GM18873 (cell line): Measurements from ENCODE around the gene TEKT3.

Experiments
- ATAC-seq: cut with Tn5 transposase; IDR thresholded peaks from one replicate; pipeline ENCODE4 v1.9.1; 2021; ENCODE audit warnings: mild to moderate bottlenecking, moderate library complexity, moderate number of reproducible peaks; ENCODE audit not compliant: unreplicated experiment, low FRiP score

TEKT3 gene

GRCh38 chr17:15350777-15351477 lies 9.5 kb upstream of the TEKT3 start:
- ATAC-seq = no peak

DNA sequence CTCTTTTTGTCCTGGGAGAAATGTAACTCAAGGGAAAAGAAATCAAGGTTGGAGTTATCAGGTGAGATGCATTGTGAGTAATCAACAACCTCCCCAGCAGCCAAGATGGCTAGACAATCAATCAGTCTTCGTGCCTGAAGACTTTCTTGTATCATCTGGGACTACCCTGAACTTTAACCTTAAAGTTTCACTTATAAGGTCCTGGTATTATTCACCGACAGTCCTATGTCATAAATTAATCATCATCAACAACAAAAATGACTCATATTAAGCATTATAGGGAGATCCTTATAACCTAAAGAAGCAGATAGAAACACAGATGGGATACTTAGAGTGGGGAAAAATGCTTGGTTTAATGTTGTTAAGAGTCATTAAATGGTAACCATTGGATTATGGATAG lies 7.7 kb upstream of the TEKT3 start:
- no peak for ATAC-seq

DNA sequence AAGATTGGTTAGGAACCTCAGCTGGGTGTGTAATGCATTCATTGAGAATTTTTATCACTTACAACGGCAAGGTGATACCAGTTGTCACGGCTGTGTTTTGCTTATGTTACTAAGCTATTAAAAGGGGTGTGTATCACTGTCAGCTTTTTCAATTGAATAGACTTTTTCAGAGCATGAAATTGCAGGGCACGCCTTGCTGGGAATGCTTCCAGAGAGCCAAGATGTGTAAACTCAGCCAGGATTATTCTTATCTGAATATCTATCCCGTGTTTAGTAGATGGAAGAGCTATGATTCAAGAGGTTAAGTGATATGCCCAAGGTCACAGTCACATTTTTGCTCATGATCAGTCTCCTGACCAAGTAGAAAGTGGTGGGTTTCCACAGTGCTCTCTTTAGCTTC lies 6.6 kb upstream of the TEKT3 start:
- ATAC-seq = no peak

DNA sequence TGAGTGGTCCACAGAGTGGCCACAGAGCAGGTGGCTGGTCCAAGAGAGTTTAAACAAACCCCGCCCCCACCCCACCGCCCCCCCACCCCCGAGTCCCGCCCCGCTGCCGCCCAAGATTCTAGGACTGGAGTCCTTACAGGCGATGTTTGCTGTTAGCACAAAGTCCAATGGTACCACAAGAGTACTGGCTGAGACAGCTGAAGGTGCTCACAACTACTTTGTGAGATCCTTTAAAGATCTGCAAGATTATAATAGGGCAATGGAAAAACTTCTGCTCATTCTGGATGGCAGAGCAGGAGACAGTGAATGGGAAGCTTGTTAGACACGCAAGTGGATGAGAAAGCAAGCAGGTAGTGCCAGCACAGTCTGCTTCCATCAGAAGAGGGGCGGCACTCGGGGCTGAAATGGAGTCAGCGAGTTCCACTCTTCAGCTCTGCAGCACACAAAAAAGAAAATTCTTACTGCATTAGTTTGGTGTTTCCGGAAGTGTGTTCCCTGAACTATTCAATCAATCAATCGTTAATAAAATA lies 4.7 kb upstream of the TEKT3 start:
- ATAC-seq = no peak

- ATAC-seq = no peak
Observed at GRCh38 chr17:15343749-15344148, 2.4 kb upstream of the TEKT3 start.

- ATAC-seq = no peak
Observed at GRCh38 chr17:15342460-15342859, 1.1 kb upstream of the TEKT3 start.

DNA sequence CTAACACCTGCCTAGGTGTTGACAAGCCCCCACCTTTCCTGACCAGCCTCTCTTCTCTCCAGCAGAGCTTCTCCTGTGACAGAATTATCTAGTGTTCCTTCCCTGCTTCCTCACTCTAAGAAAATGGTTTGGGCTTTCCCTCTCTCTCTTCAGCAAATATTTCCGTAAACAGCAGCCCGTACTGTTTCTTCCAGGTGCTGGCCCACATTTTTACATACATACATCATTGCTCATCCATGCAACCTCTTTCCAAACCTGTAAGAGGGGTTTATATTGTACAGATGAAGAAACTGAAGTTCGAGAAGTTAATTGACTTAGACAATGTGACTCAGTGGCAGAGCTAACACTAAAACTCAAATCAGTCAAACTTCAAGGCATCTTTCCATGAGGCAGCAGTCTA lies 569 bp upstream of the TEKT3 start:
- no peak for ATAC-seq

- ATAC-seq = no peak
Observed at GRCh38 chr17:15340966-15341365, 431 bp downstream of the TEKT3 start.

GRCh38 chr17:15335446-15335845 lies 6.0 kb downstream of the TEKT3 start:
- no peak for ATAC-seq

GRCh38 chr17:15334266-15334665 lies 7.1 kb downstream of the TEKT3 start:
- ATAC-seq = no peak

- no peak for ATAC-seq
Observed at GRCh38 chr17:15332338-15332737, 9.1 kb downstream of the TEKT3 start.

DNA sequence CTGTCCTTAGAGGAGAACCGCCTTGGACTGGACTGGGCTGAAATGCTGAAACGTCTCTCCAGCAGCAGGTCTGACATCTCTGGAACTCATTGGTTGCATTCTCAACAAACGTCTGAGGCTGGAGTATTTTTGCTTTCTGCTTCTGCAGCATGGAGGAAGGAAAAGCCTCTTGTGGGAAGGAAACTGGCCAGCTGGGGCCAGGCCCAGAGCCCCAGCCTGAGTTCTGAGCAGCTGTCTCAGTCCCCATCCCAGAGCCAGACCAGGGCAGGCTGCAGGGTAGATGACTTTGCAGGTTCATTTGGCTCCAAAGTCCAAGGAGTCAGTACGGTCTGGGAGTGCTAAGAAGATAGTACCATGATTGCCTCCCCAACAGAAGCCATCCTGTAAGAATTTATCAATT lies 18.3 kb downstream of the TEKT3 start:
- no peak for ATAC-seq

- no peak for ATAC-seq
Observed at GRCh38 chr17:15321556-15322251, 19.7 kb downstream of the TEKT3 start.

- no peak for ATAC-seq
Observed at GRCh38 chr17:15319452-15320010, 21.9 kb downstream of the TEKT3 start.

- ATAC-seq = no peak
Observed at GRCh38 chr17:15311996-15312395, 29.4 kb downstream of the TEKT3 start.

DNA sequence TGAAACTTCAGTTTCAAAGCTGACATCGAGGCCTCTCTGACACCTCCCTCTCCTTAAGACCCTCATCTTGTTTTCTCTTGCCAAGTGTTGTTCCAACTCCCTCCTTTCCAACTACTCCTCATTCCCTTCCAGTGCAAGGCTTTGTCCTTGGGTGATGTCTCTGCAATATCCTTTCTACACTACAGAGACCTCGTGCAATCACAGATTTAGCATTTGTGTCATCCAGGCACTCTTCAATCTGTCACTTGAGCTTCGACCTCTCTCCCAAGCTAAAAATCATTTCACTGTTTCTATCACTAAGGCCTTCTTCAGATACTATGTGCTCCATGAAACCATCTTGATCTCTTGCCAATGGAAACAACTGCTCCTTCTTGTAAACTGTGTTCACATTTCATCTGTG lies 31.6 kb downstream of the TEKT3 start:
- ATAC-seq = no peak

- no peak for ATAC-seq
Observed at GRCh38 chr17:15309236-15309635, 32.2 kb downstream of the TEKT3 start.

- no peak for ATAC-seq
Observed at GRCh38 chr17:15308758-15309157, 32.6 kb downstream of the TEKT3 start.

- no peak for ATAC-seq
Observed at GRCh38 chr17:15307710-15308111, 33.7 kb downstream of the TEKT3 start.

GRCh38 chr17:15303851-15304250 lies 37.5 kb downstream of the TEKT3 start:
- no peak for ATAC-seq

DNA sequence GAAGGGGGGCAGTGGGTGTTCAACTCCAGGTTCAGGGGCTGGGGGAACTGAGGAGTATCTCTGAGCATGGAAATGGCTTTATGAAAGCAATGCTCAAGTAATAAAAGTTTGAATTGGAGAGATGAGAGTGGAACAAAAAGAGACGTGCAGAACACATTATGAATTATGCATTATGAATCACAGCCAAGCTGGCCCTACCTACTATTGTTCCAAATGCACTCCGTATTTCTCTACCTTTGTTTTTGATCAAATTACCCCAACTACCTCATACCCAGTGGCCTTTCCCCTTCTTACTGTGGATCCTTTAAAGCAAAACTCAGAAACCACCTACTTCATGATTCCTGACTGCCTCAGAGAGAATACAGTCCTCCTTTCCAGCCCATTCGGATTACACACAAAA lies 38.1 kb downstream of the TEKT3 start:
- no peak for ATAC-seq

- ATAC-seq = no peak
Observed at GRCh38 chr17:15301845-15302244, 39.6 kb downstream of the TEKT3 start.
